ENCODE data around the gene OR4D11. TPM values are rescaled to one million over a fixed set of nuclear protein-coding genes. Genes with fewer than 3 reads are reported as not detected.
"Not testable (repeated sequence)": the region's sequence is repeated elsewhere in the genome, so short reads cannot be mapped to it uniquely, and the experiment has no call there.

The OR4D11 gene
- total RNA-seq, 1 donor: not detected

GRCh38 chr11:59528711-59529110 is 25.3 kb downstream of the OR4D11 start:
- TF ChIP-seq CTCF (IDR thresholded peaks at IDR 0.05; ENCODE audit: insufficient read depth, low read depth, low read length): no peak
- DNase-seq (ENCODE audit: low read depth): no peak
- H3K4me3 ChIP-seq (ENCODE audit: low read depth, low read length): no peak overlapping the region

GRCh38 chr11:59532620-59533019 is 29.2 kb downstream of the OR4D11 start:
- no peak for TF ChIP-seq CTCF (IDR thresholded peaks at IDR 0.05; ENCODE audit: insufficient read depth, low read depth, low read length)
- no peak for DNase-seq (ENCODE audit: low read depth)
- H3K4me3 ChIP-seq (ENCODE audit: low read depth, low read length): no peak overlapping the region

GRCh38 chr11:59534676-59535075 is 31.3 kb downstream of the OR4D11 start:
- DNase-seq (ENCODE audit: low read depth): no peak
- H3K4me3 ChIP-seq (ENCODE audit: low read depth, low read length): no peak overlapping the region
- TF ChIP-seq CTCF (IDR thresholded peaks at IDR 0.05; ENCODE audit: insufficient read depth, low read depth, low read length): no peak

GRCh38 chr11:59542142-59542810 is 38.9 kb downstream of the OR4D11 start:
- TF ChIP-seq CTCF (IDR thresholded peaks at IDR 0.05; ENCODE audit: insufficient read depth, low read depth, low read length): no peak
- no peak overlapping the region for H3K4me3 ChIP-seq (ENCODE audit: low read depth, low read length)

GRCh38 chr11:59543713-59544112 is 40.3 kb downstream of the OR4D11 start:
- not testable (repeated sequence) for H3K4me3 ChIP-seq (ENCODE audit: low read depth, low read length); DNase-seq (ENCODE audit: low read depth)

More at GRCh38 chr11:59542142-59542810, 38.9 kb downstream of the OR4D11 start:
- DNase-seq (ENCODE audit: low read depth): no peak

GRCh38 chr11:59544869-59545178 is 41.4 kb downstream of the OR4D11 start:
- DNase-seq (ENCODE audit: low read depth): no peak
- peak overlapping the region; percentile 45 for H3K4me3 ChIP-seq (ENCODE audit: low read depth, low read length)
- TF ChIP-seq CTCF (IDR thresholded peaks at IDR 0.05; ENCODE audit: insufficient read depth, low read depth, low read length): no peak

- DNase-seq (ENCODE audit: low read depth): peak; percentile 98
- H3K4me3 ChIP-seq (ENCODE audit: low read depth, low read length): peak overlapping the region; percentile 45
- no peak for TF ChIP-seq CTCF (IDR thresholded peaks at IDR 0.05; ENCODE audit: insufficient read depth, low read depth, low read length)
Observed at GRCh38 chr11:59545179-59546020, 42.0 kb downstream of the OR4D11 start.

- not testable (repeated sequence) for H3K4me3 ChIP-seq (ENCODE audit: low read depth, low read length)
- DNase-seq (ENCODE audit: low read depth): peak; percentile 60
Observed at GRCh38 chr11:59547605-59548308, 44.4 kb downstream of the OR4D11 start.

Measured in fibroblast of villous mesenchyme (primary cell).